Rectal smooth muscle tissue (tissue), 1 donor: ENCODE measurements around the gene SNX30.

Experiments used
- H3K27ac ChIP-seq: one replicate; pipeline ENCODE4 v1.7.0; 2013; ENCODE audit warnings: low read depth, low read length, inconsistent platforms
- H3K27me3 ChIP-seq: one replicate; pipeline ENCODE4 v1.7.0; 2013; ENCODE audit warnings: low read length; ENCODE audit not compliant: control insufficient read depth, insufficient read depth
- H3K36me3 ChIP-seq: one replicate; pipeline ENCODE4 v1.7.0; 2013; ENCODE audit warnings: low read length; ENCODE audit not compliant: control insufficient read depth, insufficient read depth
- H3K4me1 ChIP-seq: one replicate; pipeline ENCODE4 v1.7.0; 2013; ENCODE audit warnings: low read length; ENCODE audit not compliant: control insufficient read depth, insufficient read depth
- H3K4me3 ChIP-seq: one replicate; pipeline ENCODE4 v1.7.0; 2013; ENCODE audit warnings: low read length
- H3K9ac ChIP-seq: one replicate; pipeline ENCODE4 v1.7.0; 2013; ENCODE audit warnings: low read length

The SNX30 gene

GRCh38 chr9:112870556-112870955, 120.0 kb downstream of the SNX30 start:
- no peaks in the 10 kb centered on the region for H3K27me3 ChIP-seq
- no peak overlapping the region for H3K9ac ChIP-seq
- H3K27ac ChIP-seq: no peak overlapping the region
- H3K36me3 ChIP-seq: peaks cover 15% of the 10 kb centered on the region
- H3K4me1 ChIP-seq: no peaks in the 10 kb centered on the region
- H3K4me3 ChIP-seq: no peak overlapping the region

GRCh38 chr9:112872019-112872418, 121.5 kb downstream of the SNX30 start:
- no peaks in the 10 kb centered on the region for H3K4me1 ChIP-seq
- no peak overlapping the region for H3K4me3 ChIP-seq
- no peak overlapping the region for H3K27ac ChIP-seq
- no peaks in the 10 kb centered on the region for H3K27me3 ChIP-seq
- peaks cover 17% of the 10 kb centered on the region for H3K36me3 ChIP-seq
- H3K9ac ChIP-seq: no peak overlapping the region

GRCh38 chr9:112873773-112874405, 123.3 kb downstream of the SNX30 start:
- peaks cover 14% of the 10 kb centered on the region for H3K36me3 ChIP-seq
- no peaks in the 10 kb centered on the region for H3K4me1 ChIP-seq
- H3K27ac ChIP-seq: no peak overlapping the region
- no peaks in the 10 kb centered on the region for H3K27me3 ChIP-seq
- no peak overlapping the region for H3K4me3 ChIP-seq
- H3K9ac ChIP-seq: no peak overlapping the region

- Histone ChIP-seq H3K4me3 (no peak overlapping the region), H3K9ac (no peak overlapping the region), H3K27ac (no peak overlapping the region), H3K36me3 (peaks cover 10% of the 10 kb centered on the region), H3K4me1 (no peaks in the 10 kb centered on the region), H3K27me3 (no peaks in the 10 kb centered on the region)
Observed at GRCh38 chr9:112878752-112879151, 128.2 kb downstream of the SNX30 start.

- Histone ChIP-seq H3K27me3 (no peaks in the 10 kb centered on the region), H3K4me3 (no peak overlapping the region), H3K36me3 (peaks cover 5% of the 10 kb centered on the region), H3K9ac (no peak overlapping the region), H3K27ac (no peak overlapping the region), H3K4me1 (no peaks in the 10 kb centered on the region)
Observed at GRCh38 chr9:112880650-112881049, 130.1 kb downstream of the SNX30 start.

- Histone ChIP-seq H3K27ac (no peak overlapping the region), H3K36me3 (peaks cover 3% of the 10 kb centered on the region), H3K4me3 (no peak overlapping the region), H3K4me1 (no peaks in the 10 kb centered on the region), H3K9ac (no peak overlapping the region), H3K27me3 (no peaks in the 10 kb centered on the region)
Observed at GRCh38 chr9:112881331-112881730, 130.8 kb downstream of the SNX30 start.

- no peaks in the 10 kb centered on the region for H3K4me1 ChIP-seq
- H3K36me3 ChIP-seq: no peaks in the 10 kb centered on the region
- no peak overlapping the region for H3K27ac ChIP-seq
- H3K4me3 ChIP-seq: no peak overlapping the region
- H3K9ac ChIP-seq: no peak overlapping the region
- H3K27me3 ChIP-seq: no peaks in the 10 kb centered on the region
Observed at GRCh38 chr9:112884101-112884500, 133.5 kb downstream of the SNX30 start.

- no peak overlapping the region for H3K9ac ChIP-seq
- no peaks in the 10 kb centered on the region for H3K4me1 ChIP-seq
- H3K4me3 ChIP-seq: no peak overlapping the region
- H3K36me3 ChIP-seq: no peaks in the 10 kb centered on the region
- peaks cover 2% of the 10 kb centered on the region for H3K27me3 ChIP-seq
- H3K27ac ChIP-seq: no peak overlapping the region
Observed at GRCh38 chr9:112884721-112885120, 134.2 kb downstream of the SNX30 start.

- Histone ChIP-seq H3K4me3 (no peak overlapping the region), H3K27me3 (peaks cover 8% of the 10 kb centered on the region), H3K36me3 (no peaks in the 10 kb centered on the region), H3K4me1 (no peaks in the 10 kb centered on the region), H3K9ac (no peak overlapping the region), H3K27ac (no peak overlapping the region)
Observed at GRCh38 chr9:112885324-112885723, 134.8 kb downstream of the SNX30 start.

- Histone ChIP-seq H3K9ac (no peak overlapping the region), H3K4me1 (no peaks in the 10 kb centered on the region), H3K4me3 (no peak overlapping the region), H3K36me3 (no peaks in the 10 kb centered on the region), H3K27ac (no peak overlapping the region), H3K27me3 (peaks cover 9% of the 10 kb centered on the region)
Observed at GRCh38 chr9:112886351-112886750, 135.8 kb downstream of the SNX30 start.

GRCh38 chr9:112887381-112887780, 136.8 kb downstream of the SNX30 start:
- Histone ChIP-seq H3K36me3 (no peaks in the 10 kb centered on the region), H3K27me3 (peaks cover 10% of the 10 kb centered on the region), H3K27ac (no peak overlapping the region)

GRCh38 chr9:112890106-112891081, 139.8 kb downstream of the SNX30 start, which contains the start of gene SLC46A2:
SLC46A2 (minus strand) TSS chr9:112890876; CDS start chr9:112890681, 195 bp downstream.
- Histone ChIP-seq H3K36me3 (no peaks in the 10 kb centered on the region), H3K4me1 (no peaks in the 10 kb centered on the region), H3K9ac (no peak within 1 kb of the TSS), H3K27ac (no peak within 1 kb of the TSS), H3K4me3 (peak within 1 kb of the TSS; percentile 35), H3K27me3 (peaks cover 10% of the 10 kb centered on the region)

More at GRCh38 chr9:112887381-112887780, 136.8 kb downstream of the SNX30 start:
- Histone ChIP-seq H3K4me3 (no peak overlapping the region), H3K9ac (no peak overlapping the region), H3K4me1 (no peaks in the 10 kb centered on the region)
